LHCN-M2 (cell line): ENCODE data around the gene MYO9A. TPM values are rescaled to one million over a fixed set of nuclear protein-coding genes. Genes with fewer than 3 reads are reported as not detected.
"Not testable (repeated sequence)": the region's sequence is repeated elsewhere in the genome, so short reads cannot be mapped to it uniquely, and the experiment has no call there.

Experiments used
- DNase-seq: peaks from one replicate; pipeline ENCODE4 v3.0.0-alpha.2; 2012; ENCODE audit warnings: low read depth
- total RNA-seq: library from RNA; depleted of rRNA; stranded (reverse); fragments of >200 nt; gene quantifications from 2 replicates; pipeline ENCODE4 v1.2.3, GENCODE V29; 2014

The MYO9A gene
- total RNA-seq, 1 experiment from 2014 or later, result 22.4 TPM

DNA sequence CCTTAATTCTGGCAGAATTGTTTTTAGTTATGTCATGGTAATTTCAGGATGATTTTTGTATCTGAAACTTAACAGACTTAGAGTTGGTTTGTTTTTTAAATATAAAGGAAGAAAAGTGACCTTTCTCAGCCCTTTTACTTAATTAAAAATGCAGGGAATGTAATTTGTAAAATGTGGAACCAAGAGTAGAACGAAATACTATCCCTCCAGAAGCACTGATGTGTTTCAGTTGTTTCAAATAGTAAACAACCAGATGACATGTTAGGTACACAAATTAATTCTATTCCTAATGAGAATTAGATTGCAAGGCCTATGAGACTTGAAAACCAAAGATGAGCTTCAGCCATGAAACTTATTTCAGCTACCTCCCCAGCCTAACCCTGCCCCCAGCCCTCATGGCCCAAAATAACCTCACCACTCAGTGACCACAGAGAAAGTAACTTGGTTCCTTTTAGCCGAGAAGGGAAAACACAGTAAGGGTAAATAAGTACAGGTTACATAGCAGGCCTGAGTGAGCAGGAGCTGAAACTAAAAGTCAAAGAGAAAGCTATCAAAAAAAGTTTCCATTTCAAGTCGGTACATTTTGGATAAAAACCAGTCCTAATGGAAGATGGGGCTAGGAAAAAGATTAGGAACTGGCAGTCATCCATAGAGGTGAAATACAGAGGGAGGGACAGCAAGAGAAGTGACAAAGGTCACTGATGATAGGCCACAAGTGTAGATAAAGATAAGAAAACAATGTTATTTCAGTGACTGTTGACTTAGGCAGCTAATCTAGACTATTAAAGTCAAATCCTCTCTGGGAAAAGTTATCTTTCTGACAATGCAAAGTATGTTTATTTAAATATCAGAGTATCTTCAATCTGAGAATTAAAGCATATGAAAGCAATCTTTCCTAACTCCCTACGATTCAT, 23.5 kb upstream of the MYO9A start:
- DNase-seq, result no peak

DNA sequence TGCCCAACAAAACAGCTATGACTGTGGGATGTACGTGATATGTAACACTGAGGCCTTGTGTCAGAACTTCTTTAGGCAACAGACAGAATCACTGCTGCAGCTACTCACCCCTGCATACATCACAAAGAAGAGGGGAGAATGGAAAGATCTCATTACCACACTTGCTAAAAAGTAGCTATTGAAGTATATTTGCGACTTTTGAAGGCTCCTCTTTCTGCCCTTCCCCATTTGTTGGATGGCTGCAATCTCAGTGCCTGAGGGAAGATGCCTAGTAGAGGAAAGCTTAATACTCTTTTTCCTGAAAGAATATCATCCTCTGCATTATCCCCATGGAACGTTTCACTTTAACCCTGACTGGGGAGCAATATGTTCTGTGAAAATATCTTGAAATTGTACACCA, 22.1 kb upstream of the MYO9A start:
- DNase-seq, result no peak

DNA sequence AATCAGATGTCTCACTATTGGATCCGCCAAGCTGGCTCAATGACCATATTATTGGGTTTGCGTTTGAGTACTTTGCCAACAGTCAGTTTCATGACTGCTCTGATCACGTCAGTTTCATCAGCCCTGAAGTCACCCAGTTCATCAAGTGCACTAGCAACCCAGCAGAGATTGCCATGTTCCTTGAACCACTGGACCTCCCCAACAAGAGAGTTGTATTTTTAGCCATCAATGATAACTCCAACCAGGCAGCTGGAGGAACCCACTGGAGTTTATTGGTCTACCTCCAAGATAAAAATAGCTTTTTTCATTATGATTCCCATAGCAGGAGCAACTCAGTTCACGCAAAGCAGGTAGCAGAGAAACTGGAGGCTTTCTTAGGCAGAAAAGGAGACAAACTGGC, 21.7 kb upstream of the MYO9A start:
- DNase-seq, result no peak

DNA sequence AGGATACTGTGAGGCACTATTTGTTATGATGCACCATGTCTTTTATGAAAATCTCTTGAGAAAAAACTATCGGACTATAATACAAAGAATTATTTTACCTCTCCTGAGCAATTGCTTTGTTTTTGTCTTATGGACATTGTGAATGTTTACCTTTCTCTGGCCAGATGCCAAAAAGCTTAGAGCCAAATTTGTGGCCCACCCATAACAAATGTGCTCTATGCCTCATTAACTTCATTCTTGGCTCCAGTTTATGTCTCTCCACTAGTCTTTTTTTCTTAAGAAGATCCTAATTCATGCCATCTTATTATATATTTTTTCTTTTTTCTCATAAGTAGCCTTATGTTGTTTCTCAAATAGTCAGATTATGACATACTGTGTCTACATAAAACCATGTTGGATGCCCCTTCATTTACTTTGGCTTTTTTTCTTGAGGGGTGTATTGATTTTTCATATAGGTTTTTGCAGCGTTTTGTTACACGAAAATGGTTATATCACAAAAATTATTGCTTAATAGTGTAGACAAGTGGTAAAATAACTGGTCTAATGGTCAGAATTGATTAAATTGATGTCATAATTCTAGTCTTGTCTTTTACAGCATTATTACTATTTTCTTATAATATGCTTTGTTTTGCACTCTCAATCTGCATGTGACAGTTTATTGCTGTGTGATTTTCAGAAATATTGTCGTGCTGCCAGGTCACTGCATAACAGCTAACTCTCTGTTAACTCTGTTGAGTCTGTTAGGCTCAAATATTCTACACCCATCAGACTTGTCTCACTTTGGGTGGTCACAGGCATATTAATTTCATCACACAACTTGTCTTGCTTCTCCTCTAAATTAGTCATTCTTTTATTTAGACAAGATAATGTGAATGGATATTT, 18.5 kb upstream of the MYO9A start:
- no peak for DNase-seq

DNA sequence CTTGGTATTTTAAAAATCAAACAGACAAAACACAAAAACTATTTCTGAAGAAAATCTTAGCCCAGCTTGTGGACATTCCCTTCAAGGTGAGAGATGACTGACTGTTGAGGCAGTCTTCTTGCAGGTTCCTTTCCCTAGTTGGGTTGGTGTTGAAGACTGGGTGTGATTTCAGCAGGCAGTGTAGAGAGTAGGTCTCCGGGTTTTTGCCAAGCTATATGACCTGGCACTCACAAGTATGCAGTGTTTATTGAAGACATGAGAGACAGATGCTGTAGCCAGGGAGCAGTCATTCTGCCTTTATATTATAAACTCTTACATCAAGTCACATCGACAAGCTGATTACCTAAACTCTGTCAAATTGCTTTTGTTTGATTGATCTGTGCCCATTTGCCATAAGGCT, 17.8 kb upstream of the MYO9A start:
- no peak for DNase-seq

DNA sequence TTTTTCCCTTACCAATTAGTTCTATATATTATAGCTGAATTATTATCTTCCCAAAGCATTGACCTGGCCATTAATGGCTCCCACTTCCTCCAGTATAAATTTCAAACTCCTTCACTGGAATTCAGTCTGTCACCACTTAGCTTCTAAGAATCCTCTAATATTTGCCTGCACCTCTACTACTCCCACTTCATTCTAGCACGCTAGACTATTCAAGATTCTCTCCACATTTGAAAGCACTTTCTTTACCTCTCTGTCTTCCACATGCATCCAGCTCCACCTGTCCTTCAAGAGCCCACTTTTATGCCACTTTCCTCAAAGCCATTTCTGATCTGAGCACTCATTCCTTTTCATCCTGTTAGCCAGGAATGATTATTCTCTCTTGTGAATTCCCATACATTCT, 15.3 kb upstream of the MYO9A start:
- DNase-seq, result no peak

DNA sequence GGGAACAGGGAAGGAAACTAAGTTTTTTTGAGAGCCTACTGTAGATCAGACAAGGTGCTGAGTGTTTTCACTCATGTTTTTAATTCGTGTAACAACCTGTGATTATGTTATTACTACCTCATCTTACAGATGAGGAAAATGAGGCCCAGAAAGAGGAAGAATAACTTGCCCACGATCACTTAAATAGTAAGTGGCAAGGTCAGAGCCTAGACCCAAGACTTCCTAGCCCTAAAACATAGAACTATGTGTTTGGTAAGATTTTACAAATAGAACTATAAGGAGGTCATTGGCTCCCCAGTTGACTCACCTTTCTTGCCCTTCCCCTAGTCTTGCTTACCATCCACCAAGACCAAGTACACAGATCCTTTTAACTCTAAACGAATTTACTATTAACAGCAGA, 14.0 kb upstream of the MYO9A start:
- no peak for DNase-seq

DNA sequence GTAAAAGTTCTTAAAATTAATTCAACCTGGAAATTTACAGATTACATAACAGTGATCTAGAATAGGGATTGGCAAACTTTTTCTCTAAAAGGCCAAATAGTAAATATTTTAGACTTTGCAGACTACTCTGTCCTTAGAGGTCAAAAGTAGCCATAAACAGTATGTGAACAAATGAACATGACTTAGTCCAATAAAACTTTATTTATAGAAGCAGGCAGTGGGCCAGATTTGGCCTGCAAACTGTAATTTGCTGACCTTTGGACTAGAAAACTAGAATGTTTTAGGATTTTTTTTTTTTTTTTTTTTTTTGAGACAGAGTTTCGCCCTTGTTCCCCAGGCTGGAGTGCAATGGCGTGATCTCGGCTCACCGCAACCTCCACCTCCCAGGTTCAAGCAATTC, 12.3 kb upstream of the MYO9A start:
- DNase-seq, result no peak

DNA sequence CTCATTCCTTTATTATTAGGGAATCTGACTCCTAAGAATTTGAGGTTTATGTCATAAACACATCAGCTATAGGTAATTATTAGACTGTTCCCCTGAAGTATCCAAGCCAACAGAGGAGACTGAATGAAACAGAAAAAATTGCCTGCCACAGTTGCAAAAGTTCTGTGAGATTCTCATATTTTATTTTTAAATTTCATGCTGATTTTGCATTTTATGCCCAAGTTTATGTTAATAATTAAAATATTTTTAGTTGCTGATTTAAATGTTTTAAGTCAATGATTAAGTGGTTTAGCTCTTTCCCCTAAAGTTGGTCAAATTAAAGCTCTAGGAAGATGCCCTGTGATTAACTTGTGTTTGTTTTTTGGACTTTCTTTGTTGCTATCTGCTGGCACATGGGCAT, 10.4 kb upstream of the MYO9A start:
- no peak for DNase-seq

DNA sequence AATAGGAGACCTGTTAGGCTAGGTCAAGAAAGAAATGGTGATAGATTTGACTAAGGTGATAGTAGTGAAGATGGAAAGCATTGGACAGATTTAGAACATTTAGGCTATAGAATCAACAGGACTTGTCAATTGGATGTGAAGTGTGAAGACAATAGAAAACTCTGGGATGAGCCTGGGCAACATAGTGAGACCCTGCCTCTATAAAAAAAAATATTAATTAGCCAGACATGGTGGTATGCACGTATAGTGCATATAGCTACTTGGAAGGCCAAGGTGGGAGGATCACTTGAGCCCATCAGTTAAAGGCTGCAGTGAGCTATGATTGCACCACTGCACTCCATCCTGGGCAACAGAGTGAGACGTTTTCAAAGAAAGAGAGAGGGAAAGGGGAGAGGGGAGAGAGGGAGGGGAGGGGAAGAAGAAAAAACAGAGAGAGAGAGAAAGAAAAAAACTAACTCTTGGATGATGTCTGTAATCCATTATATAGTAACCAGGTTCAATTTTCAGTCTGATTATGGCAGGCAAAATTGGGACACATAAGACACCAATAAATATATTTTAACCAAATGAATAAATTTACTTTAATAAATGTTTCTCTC, 9.9 kb upstream of the MYO9A start:
- no peak for DNase-seq

DNA sequence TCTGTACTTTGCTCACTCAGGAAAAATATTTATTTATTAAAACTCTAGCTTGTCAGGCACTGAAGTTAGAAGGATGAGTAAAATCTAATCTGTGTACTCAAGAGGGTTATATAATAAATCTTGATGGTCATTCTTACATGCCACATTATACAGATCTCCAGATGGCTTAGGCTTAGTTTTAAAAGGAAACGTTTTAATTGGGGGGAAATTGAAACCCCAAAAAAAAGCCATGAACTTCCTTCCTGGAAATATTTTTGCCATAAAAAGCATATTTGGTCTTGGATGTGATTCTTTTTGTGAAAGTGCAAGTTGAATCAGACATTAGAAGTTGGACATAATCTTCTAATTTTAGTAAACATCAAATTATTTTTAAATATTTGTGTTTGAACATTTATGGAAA, 6.3 kb upstream of the MYO9A start:
- DNase-seq, result no peak

DNA sequence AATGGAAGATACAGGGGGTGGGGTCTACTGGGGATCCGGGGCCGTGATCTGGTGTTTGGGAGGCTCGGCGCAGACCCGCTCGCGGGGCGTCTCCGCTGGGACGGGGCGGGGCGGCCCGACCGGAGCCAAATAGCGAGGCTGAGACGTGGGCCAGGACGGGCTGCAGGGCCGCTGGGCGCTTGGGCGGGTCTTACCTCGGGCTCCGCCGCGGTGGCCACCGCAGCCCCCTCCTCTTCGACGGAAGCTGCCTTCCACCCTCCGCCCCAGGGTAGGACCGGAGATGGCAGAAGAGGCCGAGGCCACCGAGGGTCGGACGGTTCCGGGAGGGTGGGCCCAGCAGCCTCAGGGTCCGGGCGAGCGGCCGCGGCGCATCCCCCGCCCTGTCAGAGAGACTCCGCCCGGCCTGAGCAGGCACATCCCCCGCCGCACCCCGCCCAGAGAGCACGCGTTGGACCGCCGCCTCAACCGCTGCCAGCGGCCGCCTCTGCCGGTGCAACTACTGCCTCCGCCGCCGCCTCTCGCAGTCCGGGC, 399 bp downstream of the MYO9A start:
- DNase-seq, result peak; percentile 77

DNA sequence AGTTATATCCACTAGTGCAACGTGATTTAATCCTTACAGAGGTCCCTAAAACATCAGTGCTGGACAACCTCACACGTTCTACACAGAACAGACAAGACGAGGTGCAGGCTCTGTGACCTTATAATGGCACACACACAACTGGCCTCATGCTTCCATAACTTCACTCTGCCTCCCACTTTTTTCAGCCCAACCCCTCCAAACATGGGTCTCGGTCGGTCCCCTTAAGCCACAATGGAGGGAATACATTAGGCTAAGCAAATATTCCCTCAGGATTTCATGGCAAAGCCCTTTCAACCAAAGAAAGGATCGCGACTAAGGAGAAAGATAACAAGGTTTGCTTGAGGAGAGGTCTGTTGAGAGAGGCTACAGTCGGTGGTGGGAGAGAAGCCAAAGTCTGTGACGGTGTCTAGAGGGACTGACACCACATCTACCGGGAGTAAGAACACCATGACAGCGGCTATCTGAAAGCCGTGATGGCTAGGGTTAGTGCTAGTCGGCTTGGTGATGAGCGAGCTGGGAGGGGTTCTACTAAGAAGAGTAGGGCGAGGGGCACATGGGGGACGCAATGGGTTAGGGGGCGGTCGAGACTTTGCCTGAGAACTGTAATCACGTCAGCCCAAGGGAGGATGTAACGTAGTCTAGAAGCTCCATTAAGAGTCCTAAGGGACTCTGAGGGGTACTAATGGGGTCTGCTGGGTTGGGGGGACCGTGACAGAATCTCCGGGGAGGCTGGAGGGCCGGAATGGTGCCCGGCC, 1.0 kb downstream of the MYO9A start:
- DNase-seq, result peak; percentile 12

DNA sequence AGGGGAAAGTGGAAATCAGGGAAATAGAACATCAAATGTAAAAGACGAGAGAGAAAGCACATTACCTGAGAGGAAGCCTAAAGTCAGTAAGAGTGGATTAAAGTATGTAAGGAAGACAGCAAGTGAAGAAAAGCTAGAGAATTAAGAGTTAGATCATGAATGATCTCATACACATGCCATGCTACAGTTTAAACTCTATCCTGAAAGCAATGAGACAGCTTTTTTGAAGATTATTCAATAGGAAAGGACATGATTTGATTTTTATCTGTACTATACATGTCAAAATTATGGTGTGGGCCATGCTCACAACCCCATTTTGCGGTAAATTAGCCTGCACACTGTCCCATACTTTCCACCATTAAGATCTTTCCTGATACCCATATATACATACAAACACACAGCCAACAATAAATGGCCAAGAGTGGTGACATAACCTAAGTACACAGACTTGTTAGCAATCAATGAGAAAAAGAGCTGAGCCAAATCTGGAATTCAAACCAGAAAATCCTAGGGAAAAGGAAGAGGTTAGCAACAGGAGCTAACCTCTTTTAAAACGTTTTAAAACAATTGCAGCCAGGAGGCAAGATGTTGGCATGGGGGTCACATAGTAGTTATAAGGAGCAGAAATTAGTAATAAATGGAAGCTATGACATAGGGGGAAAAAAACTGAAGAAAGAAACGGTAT, 4.5 kb downstream of the MYO9A start:
- no peak for DNase-seq

DNA sequence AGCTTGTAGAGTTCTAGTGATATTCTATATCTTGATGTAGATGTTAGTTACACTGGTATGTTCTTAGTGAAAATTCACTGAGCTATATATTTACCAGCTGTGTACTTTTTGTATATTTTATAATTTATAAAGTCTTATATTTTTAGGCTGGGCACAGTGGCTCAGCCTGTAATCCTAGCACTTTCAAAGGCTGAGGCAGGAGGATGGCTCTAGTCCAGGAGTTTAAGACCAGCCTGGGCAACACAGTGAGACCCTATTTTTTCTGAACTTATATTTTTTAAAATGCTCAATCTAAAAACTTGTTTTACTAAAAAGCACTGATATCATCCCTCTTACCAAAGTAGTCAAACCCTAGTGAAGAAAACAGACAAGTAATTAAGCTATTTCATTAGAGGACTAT, 5.1 kb downstream of the MYO9A start:
- DNase-seq, result no peak

DNA sequence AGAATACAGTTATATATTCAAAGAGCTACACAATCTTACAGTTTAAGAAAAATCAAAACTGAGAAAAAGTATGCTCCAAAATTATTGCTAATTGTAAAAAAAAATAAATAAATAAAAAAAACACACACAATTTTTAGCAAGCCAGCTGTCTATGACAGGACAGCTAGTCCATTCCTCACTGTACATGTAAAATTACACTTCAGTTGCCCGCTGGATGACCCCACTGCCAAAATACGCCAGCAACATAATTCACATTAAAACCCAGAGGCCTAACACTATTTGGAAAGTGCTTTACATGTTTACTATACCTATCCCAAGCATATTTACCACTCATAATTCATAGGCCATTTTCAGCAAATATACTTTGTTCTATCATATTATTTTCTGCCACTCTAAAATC, 5.8 kb downstream of the MYO9A start:
- DNase-seq, result peak; percentile 53

DNA sequence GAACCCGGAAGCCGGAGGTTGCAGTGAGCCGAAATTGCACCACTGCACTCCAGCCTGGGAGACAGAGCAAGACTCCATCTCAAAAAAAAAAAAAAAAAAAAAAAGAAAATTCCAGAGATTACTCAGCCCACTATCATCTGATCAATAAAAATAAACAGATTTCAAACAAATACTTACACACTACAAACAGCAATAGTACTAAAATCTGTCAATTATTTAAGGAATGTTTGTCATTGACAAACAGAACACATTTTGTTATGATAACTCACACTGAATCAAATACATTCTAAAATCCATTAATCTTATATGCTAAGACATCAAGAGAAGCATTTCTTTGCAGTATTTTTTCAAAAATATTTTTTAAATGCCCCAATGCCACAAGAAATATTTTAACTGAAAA, 7.6 kb downstream of the MYO9A start:
- DNase-seq, result no peak

DNA sequence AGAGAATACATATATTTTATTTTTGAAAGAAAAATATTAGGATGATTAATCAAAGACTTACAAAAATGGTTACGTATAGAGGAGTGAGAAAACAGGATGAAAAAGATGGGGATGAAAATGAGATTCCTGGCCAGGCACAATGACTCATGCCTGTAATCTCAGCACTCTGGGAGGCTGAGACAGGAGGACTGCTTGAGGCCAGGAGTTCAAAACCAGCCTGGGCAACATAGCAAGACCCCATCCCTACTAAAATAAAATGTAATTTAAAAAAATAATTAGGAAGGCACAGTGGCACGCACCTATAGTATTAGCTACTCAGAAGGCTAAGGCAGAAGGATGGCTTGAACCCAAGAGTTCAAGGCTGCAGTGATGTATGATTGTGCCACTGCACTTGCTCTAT, 11.9 kb downstream of the MYO9A start:
- DNase-seq, result no peak

DNA sequence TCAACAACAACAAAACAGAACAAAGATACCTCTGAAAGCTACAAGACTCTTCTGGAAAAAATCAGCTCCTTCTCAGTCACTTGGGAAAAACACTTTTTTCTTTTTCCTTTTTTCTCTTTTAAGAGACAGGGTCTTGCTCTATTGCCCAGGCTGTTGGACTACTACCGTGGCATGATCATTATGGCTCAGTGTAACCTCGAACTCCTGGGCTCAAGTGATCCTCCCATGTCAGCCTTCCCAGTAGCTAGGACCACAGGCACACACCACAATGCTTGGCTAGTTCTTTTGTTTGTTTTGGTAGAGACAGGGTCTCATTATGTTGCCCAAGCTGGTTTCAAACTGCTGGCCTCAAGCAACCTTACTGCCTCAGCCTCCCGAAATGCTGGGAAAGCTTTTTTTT, 12.8 kb downstream of the MYO9A start:
- DNase-seq, result no peak

DNA sequence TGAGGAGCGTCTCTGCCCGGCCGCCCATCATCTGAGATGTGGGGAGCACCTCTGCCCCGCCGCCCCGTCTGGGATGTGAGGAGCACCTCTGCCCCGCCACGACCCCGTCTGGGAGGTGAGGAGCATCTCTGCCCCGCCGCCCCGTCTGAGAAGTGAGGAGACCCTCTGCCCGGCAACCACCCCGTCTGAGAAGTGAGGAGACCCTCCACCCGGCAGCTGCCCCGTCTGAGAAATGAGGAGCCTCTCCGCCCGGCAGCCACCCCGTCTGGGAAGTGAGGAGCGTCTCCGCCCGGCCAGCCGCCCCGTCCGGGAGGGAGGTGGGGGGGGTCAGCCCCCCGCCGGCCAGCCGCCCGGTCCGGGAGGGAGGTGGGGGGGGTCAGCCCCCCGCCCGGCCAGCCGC, 17.4 kb downstream of the MYO9A start:
- not testable (repeated sequence) for DNase-seq

DNA sequence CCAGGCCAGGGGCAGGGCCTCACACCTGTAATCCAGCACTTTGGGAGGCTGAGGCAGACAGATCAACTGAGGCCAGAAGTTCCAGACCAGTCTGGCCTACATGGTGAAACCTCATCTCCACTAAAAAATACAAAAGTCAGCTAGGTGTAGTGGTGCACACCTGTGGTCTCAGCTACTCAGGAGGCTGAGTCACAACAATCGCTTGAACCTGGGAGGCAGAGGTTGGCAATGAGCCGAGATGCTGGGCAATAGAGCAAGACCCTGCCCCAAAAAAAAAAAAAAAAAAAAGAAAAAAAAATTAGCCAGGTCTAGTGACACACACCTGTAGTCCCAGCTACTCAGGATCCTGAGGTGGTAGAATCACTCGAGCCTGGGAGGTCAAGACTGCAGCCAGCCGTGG, 18.8 kb downstream of the MYO9A start:
- no peak for DNase-seq
